GM12892 (cell line): ENCODE measurements around the gene CTNND2.

Source experiments
- POLR2A ChIP-seq: IDR thresholded peaks from 2 replicates; pipeline ENCODE4 v1.6.1; 2011; ENCODE audit warnings: low read depth, low read length, control low read depth
- TAF1 ChIP-seq: IDR thresholded peaks from 2 replicates; pipeline ENCODE4 v1.6.1; 2011; ENCODE audit warnings: low read depth, mild to moderate bottlenecking, control low read depth, low read length, borderline replicate concordance

DNA sequence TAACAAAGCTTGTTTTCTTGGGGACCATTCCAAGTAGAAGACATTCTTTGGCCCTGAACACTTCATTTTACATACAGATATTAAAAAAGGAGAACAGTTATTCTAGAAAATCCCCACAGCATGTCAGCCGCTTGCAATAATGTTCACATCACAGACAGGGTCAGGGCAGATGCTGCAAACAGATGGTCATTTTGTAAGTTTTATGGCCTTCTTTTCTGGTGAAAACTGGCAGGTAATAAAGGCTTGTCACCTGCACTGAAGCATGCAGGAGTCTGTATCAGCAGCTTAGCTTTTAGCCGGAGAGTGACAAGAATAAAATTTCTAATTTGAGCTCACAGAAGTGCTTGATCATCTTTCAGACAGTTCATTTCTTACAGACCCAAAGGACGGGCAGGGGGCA, 922.3 kb downstream of the CTNND2 start:
- no peak for TF ChIP-seq TAF1
- TF ChIP-seq POLR2A = no peak
